AG10803 (cell line): ENCODE data around the gene SMCO2.

ENCODE experiments used
- DNase-seq: peaks from one replicate; pipeline ENCODE4 v3.0.0; 2010; ENCODE audit warnings: low read depth
- H3K4me3 ChIP-seq: 2 replicates; pipeline ENCODE4 v1.5.1; 2011; ENCODE audit warnings: mild to moderate bottlenecking, low read length, control low read depth
- TF ChIP-seq, protein P1 (sequence below): conservative IDR thresholded peaks from 2 replicates; pipeline ENCODE4 v1.5.1; 2011; ENCODE audit warnings: mild to moderate bottlenecking, low read length, control low read depth, inconsistent platforms

SMCO2 gene

DNA sequence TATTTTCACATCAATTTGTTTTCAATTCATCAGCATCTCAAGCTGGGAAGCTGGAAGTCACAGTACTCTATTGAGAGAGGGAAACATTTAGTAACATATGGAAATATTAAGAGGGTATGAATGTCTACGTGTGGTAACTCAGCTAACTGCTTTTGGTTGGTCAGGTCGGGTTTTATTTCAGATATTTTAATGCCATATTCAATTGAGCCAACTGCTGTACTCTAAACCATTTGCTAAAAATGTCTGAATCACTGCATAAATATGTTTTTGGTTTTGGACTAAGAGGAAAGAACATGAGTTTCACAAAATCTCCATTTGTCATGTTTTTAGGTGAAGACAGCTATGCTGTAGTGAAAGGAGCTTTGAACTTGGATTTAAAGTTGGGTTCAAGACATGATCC is 58.6 kb downstream of the SMCO2 start:
- TF ChIP-seq, protein P1, sequence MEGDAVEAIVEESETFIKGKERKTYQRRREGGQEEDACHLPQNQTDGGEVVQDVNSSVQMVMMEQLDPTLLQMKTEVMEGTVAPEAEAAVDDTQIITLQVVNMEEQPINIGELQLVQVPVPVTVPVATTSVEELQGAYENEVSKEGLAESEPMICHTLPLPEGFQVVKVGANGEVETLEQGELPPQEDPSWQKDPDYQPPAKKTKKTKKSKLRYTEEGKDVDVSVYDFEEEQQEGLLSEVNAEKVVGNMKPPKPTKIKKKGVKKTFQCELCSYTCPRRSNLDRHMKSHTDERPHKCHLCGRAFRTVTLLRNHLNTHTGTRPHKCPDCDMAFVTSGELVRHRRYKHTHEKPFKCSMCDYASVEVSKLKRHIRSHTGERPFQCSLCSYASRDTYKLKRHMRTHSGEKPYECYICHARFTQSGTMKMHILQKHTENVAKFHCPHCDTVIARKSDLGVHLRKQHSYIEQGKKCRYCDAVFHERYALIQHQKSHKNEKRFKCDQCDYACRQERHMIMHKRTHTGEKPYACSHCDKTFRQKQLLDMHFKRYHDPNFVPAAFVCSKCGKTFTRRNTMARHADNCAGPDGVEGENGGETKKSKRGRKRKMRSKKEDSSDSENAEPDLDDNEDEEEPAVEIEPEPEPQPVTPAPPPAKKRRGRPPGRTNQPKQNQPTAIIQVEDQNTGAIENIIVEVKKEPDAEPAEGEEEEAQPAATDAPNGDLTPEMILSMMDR = no peak
- peak; percentile 91 for DNase-seq
- H3K4me3 ChIP-seq = no peak overlapping the region

DNA sequence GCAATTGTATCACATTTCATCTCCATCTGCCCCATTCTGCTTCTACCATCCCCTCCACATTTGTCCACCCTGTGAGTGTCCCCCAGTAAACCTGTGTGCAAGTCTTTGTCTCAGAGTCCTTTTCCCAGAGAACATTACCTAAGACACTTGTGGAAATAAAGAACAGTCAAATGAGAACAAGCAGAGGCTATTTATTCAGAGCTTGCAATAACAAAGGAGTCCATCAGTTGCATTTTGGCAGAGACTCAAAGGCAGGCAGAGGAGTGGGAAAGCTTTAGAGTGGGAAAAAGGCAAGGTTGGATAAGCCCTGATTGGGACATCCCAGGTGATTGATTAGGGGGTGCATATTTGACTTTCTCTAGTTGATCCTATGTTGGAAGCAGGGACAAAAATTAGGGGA is 59.2 kb downstream of the SMCO2 start:
- no peak for DNase-seq
- no peak overlapping the region for H3K4me3 ChIP-seq
- TF ChIP-seq, protein P1 = no peak

DNA sequence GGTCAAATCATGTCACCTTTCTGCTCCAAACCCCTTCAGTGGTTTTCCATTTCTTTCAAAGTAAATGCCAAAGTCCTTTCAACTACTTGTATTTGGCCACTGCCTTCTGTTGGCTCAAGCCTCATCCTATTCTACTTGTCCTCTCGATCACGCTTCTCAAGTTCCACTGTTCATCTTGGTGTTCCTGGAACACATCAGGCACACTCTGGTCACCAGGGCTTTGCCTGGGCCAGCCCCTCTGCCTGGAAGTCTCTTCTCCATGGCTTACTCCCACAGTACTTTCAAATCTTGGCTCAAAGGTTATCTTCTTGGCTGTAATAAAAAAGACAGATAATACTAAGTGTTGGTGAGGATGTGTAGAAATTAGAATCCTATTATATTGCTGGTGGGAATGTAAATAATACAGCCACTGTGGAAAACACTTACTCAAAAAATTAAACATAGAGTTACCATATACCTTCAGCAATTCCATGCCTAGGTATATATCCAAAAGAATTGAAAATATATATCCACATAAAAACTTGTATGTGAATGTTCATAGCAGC is 60.2 kb downstream of the SMCO2 start:
- no peak for DNase-seq
- no peak overlapping the region for H3K4me3 ChIP-seq
- TF ChIP-seq, protein P1 = no peak

DNA sequence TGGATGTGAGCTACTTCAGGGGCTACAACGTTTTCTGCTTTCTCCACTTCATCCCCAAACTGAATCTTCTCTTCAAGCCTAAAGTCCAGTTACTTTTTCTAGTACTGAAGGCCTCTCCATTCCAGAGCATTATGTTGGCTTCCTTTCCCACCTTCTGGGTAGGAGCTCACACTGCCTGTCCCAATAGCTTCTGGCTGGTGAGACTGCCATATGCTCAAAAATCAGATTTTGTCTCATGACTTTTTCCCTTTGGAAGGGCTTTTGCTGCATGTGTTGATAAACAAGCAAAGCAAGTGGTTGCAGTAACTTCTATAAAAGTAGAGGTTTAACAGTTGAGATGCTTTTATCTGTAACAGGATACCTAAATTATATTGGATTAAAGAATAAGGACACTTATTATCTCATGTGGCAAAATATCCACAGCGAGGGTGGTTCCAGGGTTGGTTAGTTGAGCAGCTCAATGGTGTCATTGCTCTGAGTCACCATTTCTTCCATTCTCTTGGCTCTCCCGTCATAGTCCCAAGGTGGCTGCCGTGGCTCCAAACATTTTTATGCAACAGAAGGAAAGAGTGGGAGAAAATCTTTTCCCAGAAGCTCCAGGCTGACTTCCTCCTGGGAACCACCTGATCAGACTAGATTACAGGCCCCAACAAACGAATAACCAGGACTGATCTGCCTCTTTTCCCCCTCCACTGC is 62.3 kb downstream of the SMCO2 start:
- DNase-seq = no peak
- H3K4me3 ChIP-seq = no peak overlapping the region
- TF ChIP-seq, protein P1 = no peak

DNA sequence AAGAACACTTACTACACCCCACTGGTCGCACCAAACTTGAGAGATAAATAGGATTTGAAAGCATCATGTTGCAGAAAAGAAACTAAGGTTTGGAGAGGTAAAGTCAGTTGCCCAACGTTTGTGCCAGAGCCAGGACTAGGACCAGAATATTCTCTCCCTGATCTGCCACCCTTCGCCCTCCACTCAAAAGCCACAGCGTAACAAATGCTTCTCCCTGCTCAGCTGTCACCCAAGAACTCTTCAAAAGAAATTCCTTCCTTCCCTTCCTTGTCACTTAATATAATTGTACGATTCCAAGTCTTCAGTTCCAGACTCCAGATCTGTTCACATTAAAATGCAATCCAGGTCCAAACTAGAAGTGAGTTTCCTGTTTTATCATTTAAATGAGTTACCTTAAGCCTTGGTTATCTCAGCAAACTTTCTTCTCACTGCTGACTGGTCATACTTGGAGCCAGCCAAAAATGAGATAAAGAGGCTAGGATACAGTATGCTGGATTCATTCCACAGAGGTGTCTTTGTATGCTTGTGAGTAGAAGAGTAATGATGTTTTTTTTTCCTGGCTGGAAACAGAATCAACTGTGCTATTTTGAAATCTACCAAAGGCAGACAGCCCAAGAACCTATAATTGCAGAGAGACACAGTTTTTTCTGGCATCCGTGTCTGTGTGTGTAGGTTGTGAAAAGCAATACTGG is 64.6 kb downstream of the SMCO2 start:
- peak; percentile 71 for DNase-seq
- no peak overlapping the region for H3K4me3 ChIP-seq
- TF ChIP-seq, protein P1 = no peak

DNA sequence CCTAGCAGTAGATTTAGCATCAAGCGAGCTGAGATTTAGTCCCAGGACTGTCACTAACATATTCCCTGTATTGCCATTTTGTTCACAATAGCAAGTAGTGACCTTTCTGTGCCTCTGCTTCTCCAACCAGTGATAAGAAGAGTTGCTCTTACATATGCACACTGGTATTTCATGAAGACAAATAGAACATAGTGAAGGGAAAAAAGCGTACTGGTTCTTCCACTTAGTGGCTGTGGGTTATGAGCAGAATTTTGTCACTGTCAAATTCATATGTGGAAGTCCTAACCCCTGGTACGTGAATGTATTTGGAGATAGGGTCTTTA is 65.1 kb downstream of the SMCO2 start:
- no peak for DNase-seq
- TF ChIP-seq, protein P1 = no peak

More for the DNA sequence above, 65.1 kb downstream of the SMCO2 start:
- no peak overlapping the region for H3K4me3 ChIP-seq
